HepG2 (cell line): ENCODE measurements around the gene ISG20. TPM values are rescaled to one million over a fixed set of nuclear protein-coding genes. Genes with fewer than 3 reads are reported as not detected.
A peak's percentile ranks its signal among the peaks of the same experiment; 100 is the strongest.

Experiments
- CHD4 ChIP-seq: fragments of 200-600 bp; sonication (generic); IDR thresholded peaks from 2 replicates; pipeline ENCODE4 v1.7.0; 2017; ENCODE audit warnings: mild to moderate bottlenecking, low read length, borderline replicate concordance
- ELF4 ChIP-seq: sonication (generic); formaldehyde crosslinking; IDR thresholded peaks from 2 replicates; pipeline ENCODE4 v1.5.0; 2020; ENCODE audit warnings: missing genetic modification reagents, mild to moderate bottlenecking, moderate library complexity, borderline replicate concordance
- GABPA ChIP-seq, 2 experiments: IDR thresholded peaks; 2 replicates each; pipeline ENCODE4 v1.6.1; 2011 to 2016; ENCODE audit warnings: low read depth in 2 of 2, low read length in 1 of 2, missing biosample characterization in 1 of 2, missing genetic modification characterization in 1 of 2
- HNF4A ChIP-seq: sonication (generic); formaldehyde crosslinking; IDR thresholded peaks from 2 replicates; pipeline ENCODE4 v1.4.0; 2020; ENCODE audit warnings: missing genetic modification reagents
- ISL2 ChIP-seq: sonication (generic); formaldehyde crosslinking; IDR thresholded peaks from 2 replicates; pipeline ENCODE4 v1.5.0; 2020; ENCODE audit warnings: missing genetic modification reagents
- LCORL ChIP-seq, 2 experiments: fragments of 450-650 bp in 1 of 2; sonication (generic) in 1 of 2; formaldehyde crosslinking in 1 of 2; IDR thresholded peaks; 2 replicates each; pipeline versions ENCODE4 v1.5.0 to v1.6.1; 2017 to 2020; ENCODE audit warnings: antibody characterized with exemption in 1 of 2, missing genetic modification reagents in 1 of 2
- MTA3 ChIP-seq: sonication (generic); formaldehyde crosslinking; IDR thresholded peaks from 2 replicates; pipeline ENCODE4 v1.4.0; 2020; ENCODE audit warnings: missing genetic modification reagents
- MXI1 ChIP-seq: IDR thresholded peaks from 3 replicates; pipeline ENCODE4 v1.6.1; 2012; ENCODE audit warnings: low read depth, low read length, inconsistent platforms, borderline replicate concordance
- NR3C1 ChIP-seq: sonication (generic); formaldehyde crosslinking; IDR thresholded peaks from 2 replicates; pipeline ENCODE4 v1.4.0; 2020; ENCODE audit warnings: missing genetic modification reagents
- PCBP1 ChIP-seq: fragments of 200-400 bp; formaldehyde crosslinking; IDR thresholded peaks from 2 replicates; pipeline ENCODE4 v1.6.1; 2017; ENCODE audit warnings: mild to moderate bottlenecking, low read depth, low read length, borderline replicate concordance
- RAD51 ChIP-seq: fragments of 450-650 bp; IDR thresholded peaks from 2 replicates; pipeline ENCODE4 v1.6.1; 2016; ENCODE audit warnings: borderline replicate concordance
- THAP9 ChIP-seq: sonication (generic); formaldehyde crosslinking; IDR thresholded peaks from 2 replicates; pipeline ENCODE4; 2020; ENCODE audit warnings: missing genetic modification reagents, mild to moderate bottlenecking, borderline replicate concordance
- TRIM22 ChIP-seq: fragments of 450-650 bp; IDR thresholded peaks from 2 replicates; pipeline ENCODE4 v1.6.1; 2017
- WIZ ChIP-seq: sonication (generic); formaldehyde crosslinking; IDR thresholded peaks from 2 replicates; pipeline ENCODE4 v1.5.1; 2020; ENCODE audit warnings: mild to moderate bottlenecking, missing genetic modification reagents
- YY1 ChIP-seq: IDR thresholded peaks from 2 replicates; pipeline ENCODE4 v1.6.1; 2011; ENCODE audit warnings: low read length, low read depth, moderate library complexity, mild to moderate bottlenecking; ENCODE audit not compliant: insufficient read depth, insufficient replicate concordance
- ZBTB26 ChIP-seq: IDR thresholded peaks from 2 replicates; pipeline ENCODE4 v1.6.1; 2016; ENCODE audit warnings: missing compliant biosample characterization, missing genetic modification reagents, borderline replicate concordance
- ZMYM3 ChIP-seq: sonication (generic); formaldehyde crosslinking; IDR thresholded peaks from 2 replicates; pipeline ENCODE4 v1.5.1; 2020; ENCODE audit warnings: mild to moderate bottlenecking, missing genetic modification reagents
- ZNF264 ChIP-seq: sonication (generic); formaldehyde crosslinking; IDR thresholded peaks from 2 replicates; pipeline ENCODE4 v1.4.0; 2020; ENCODE audit warnings: missing genetic modification reagents
- ZNF33A ChIP-seq: sonication (generic); formaldehyde crosslinking; IDR thresholded peaks from 2 replicates; pipeline ENCODE4 v1.5.1; 2020; ENCODE audit warnings: missing genetic modification reagents, mild to moderate bottlenecking, moderate library complexity, borderline replicate concordance
- ZNF343 ChIP-seq: sonication (generic); formaldehyde crosslinking; IDR thresholded peaks from 2 replicates; pipeline ENCODE4 v1.4.0; 2020; ENCODE audit warnings: mild to moderate bottlenecking, missing genetic modification reagents
- ZNF441 ChIP-seq: sonication (generic); formaldehyde crosslinking; IDR thresholded peaks from 2 replicates; pipeline ENCODE4 v1.7.0; 2021; ENCODE audit warnings: missing genetic modification reagents, borderline replicate concordance
- ZNF501 ChIP-seq: sonication (generic); formaldehyde crosslinking; IDR thresholded peaks from 2 replicates; pipeline ENCODE4 v1.5.1; 2020; ENCODE audit warnings: mild to moderate bottlenecking, moderate library complexity, missing genetic modification reagents
- ZNF605 ChIP-seq: sonication (generic); formaldehyde crosslinking; IDR thresholded peaks from 2 replicates; pipeline ENCODE4 v1.8.0; 2022; ENCODE audit warnings: mild to moderate bottlenecking, missing genetic modification reagents
- ZNF747 ChIP-seq: sonication (generic); formaldehyde crosslinking; IDR thresholded peaks from 2 replicates; pipeline ENCODE4 v1.8.1; 2023; ENCODE audit warnings: missing genetic modification reagents, mild to moderate bottlenecking, borderline replicate concordance
- ZSCAN25 ChIP-seq: sonication (generic); formaldehyde crosslinking; IDR thresholded peaks from 2 replicates; pipeline ENCODE4 v1.8.0; 2022; ENCODE audit warnings: mild to moderate bottlenecking, missing genetic modification reagents
- polyA plus RNA-seq, 8 experiments: library from polyadenylated mRNA; depleted of rRNA in 3 of 8; stranded (reverse) in 7 of 8; unstranded in 1 of 8; fragments of >200 nt; fragmentation: Illumina TruSeq in 4 of 8; extraction: Trizol in 4 of 8; gene quantifications; 2 replicates each; pipeline versions ENCODE4 v1.2.1 to v1.2.3, GENCODE V29; 2011 to 2016; ENCODE audit warnings: low read depth in 4 of 8, missing spikeins in 1 of 8, mixed read lengths in 1 of 8; ENCODE audit not compliant: insufficient read depth in 1 of 8
- total RNA-seq, 5 experiments: library from RNA; depleted of rRNA; stranded (reverse); fragments of >200 nt; fragmentation: Illumina TruSeq; extraction: Trizol; gene quantifications; 2 replicates each; pipeline ENCODE4 v1.2.3, GENCODE V29; 2016; ENCODE audit warnings: low read depth in 1 of 5

ISG20 gene
- total and polyA plus RNA-seq, 2 of the 13 experiments (the other 11 are each of a cell fraction or from before 2014, with no cell fraction given) = 6.3 to 31.5 TPM

GRCh38 chr15:88681610-88682221 lies 42.9 kb downstream of the ISG20 start (continued):
- TF ChIP-seq LCORL (IDR thresholded peaks at IDR 0.05) (no peak), LCORL (CRISPR knock-in tag; IDR thresholded peaks at IDR 0.05) (peak; percentile 45), ZNF441 (CRISPR knock-in tag) (no peak; the same call in 1 of the 2 replicates), YY1 (peak; percentile 73), RAD51 (no peak), MTA3 (CRISPR knock-in tag) (no peak), ZNF343 (CRISPR knock-in tag) (no peak), ZSCAN25 (no peak; the same call in 1 of the 2 replicates), CHD4 (no peak), ZNF605 (CRISPR knock-in tag) (peak; percentile 68), ZNF33A (no peak), PCBP1 (no peak), NR3C1 (CRISPR knock-in tag) (no peak), MXI1 (no peak), GABPA (IDR thresholded peaks at IDR 0.05; ENCODE audit: low read depth, low read length) (no peak), GABPA (CRISPR knock-in tag; IDR thresholded peaks at IDR 0.05; ENCODE audit: low read depth) (0 out of 2 replicates have a peak, but pooled peaks have one; percentile 20), ZNF747 (0 out of 2 replicates have a peak, but pooled peaks have one; percentile 31), ZNF264 (CRISPR knock-in tag) (no peak), HNF4A (peak; percentile 91), ZMYM3 (peak; percentile 89; the same call in 1 of the 2 replicates), THAP9 (CRISPR knock-in tag) (0 out of 2 replicates have a peak, but pooled peaks have one; percentile 21), ELF4 (CRISPR knock-in tag) (no peak), WIZ (CRISPR knock-in tag) (peak; percentile 44; the same call in 1 of the 2 replicates), ZNF501 (peak; percentile 83), TRIM22 (no peak), ZBTB26 (CRISPR knock-in tag) (no peak), ISL2 (peak; percentile 50; the same call in 1 of the 2 replicates)
